ENCODE results near the gene ROCK1. TPM values are rescaled to one million over a fixed set of nuclear protein-coding genes. Genes with fewer than 3 reads are reported as not detected.
A peak's percentile ranks its signal among the peaks of the same experiment; 100 is the strongest.

The ROCK1 gene
- total RNA-seq, 4 donors from 2014 or later: 40.6 to 111 (median 54.9) TPM

GRCh38 chr18:21110713-21111345 lies 784 bp downstream of the ROCK1 start:
- DNase-seq: peak; percentile 71 to 84 (median 74)
- H3K9me3 ChIP-seq: no peaks in the 10 kb centered on the region
- peak overlapping the region; percentile 74 to 94 (median 82) for H3K4me3 ChIP-seq
- H3K36me3 ChIP-seq: no peaks in the 10 kb centered on the region
- H3K4me1 ChIP-seq: peaks cover 0 to 30% (median 13%) of the 10 kb centered on the region in 4 donors
- H3K27ac ChIP-seq: peak overlapping the region; percentile 94 to 98 (median 97)
- TF ChIP-seq POLR2A (IDR thresholded peaks at IDR 0.05): no peak
- no peak for TF ChIP-seq CTCF (IDR thresholded peaks at IDR 0.05)
- H3K27me3 ChIP-seq: no peaks in the 10 kb centered on the region

GRCh38 chr18:21109936-21110712 lies 1.5 kb downstream of the ROCK1 start:
- no peaks in the 10 kb centered on the region for H3K9me3 ChIP-seq
- no peaks in the 10 kb centered on the region for H3K27me3 ChIP-seq
- DNase-seq: no peak
- peak overlapping the region; percentile 74 to 94 (median 82) for H3K4me3 ChIP-seq
- H3K4me1 ChIP-seq: peaks cover 0 to 36% (median 13%) of the 10 kb centered on the region in 4 donors
- peak overlapping the region; percentile 94 to 98 (median 97) for H3K27ac ChIP-seq
- TF ChIP-seq POLR2A (IDR thresholded peaks at IDR 0.05) (no peak), CTCF (IDR thresholded peaks at IDR 0.05) (no peak)
- no peaks in the 10 kb centered on the region for H3K36me3 ChIP-seq

GRCh38 chr18:21105936-21106335 lies 5.7 kb downstream of the ROCK1 start:
- Histone ChIP-seq H3K27me3 (no peaks in the 10 kb centered on the region), H3K27ac (no peak overlapping the region), H3K4me3 (no peak overlapping the region), H3K4me1 (peaks cover 0 to 47% (median 13%) of the 10 kb centered on the region in 4 donors), H3K36me3 (no peaks in the 10 kb centered on the region), H3K9me3 (no peaks in the 10 kb centered on the region)
- no peak for DNase-seq
- TF ChIP-seq CTCF (IDR thresholded peaks at IDR 0.05): no peak
- TF ChIP-seq POLR2A (IDR thresholded peaks at IDR 0.05): no peak

- H3K27ac ChIP-seq: no peak overlapping the region
- H3K27me3 ChIP-seq: no peaks in the 10 kb centered on the region
- no peaks in the 10 kb centered on the region for H3K9me3 ChIP-seq
- H3K4me3 ChIP-seq: no peak overlapping the region
- DNase-seq: no peak
- peaks cover 0 to 38% (median 6%) of the 10 kb centered on the region in 4 donors for H3K4me1 ChIP-seq
- TF ChIP-seq POLR2A (IDR thresholded peaks at IDR 0.05): no peak
- TF ChIP-seq CTCF (IDR thresholded peaks at IDR 0.05): no peak
- no peaks in the 10 kb centered on the region for H3K36me3 ChIP-seq
Observed at GRCh38 chr18:21101172-21101571, 10.4 kb downstream of the ROCK1 start.

- Histone ChIP-seq H3K27me3 (no peaks in the 10 kb centered on the region), H3K9me3 (no peaks in the 10 kb centered on the region), H3K4me1 (peaks cover 0 to 34% (median 5%) of the 10 kb centered on the region in 4 donors), H3K4me3 (no peak overlapping the region), H3K27ac (no peak overlapping the region), H3K36me3 (no peaks in the 10 kb centered on the region)
- TF ChIP-seq POLR2A (IDR thresholded peaks at IDR 0.05): no peak
- TF ChIP-seq CTCF (IDR thresholded peaks at IDR 0.05): no peak
- no peak for DNase-seq
Observed at GRCh38 chr18:21100678-21101077, 10.9 kb downstream of the ROCK1 start.

All from Peyer's patch (tissue), 4 donors.